Stimulated activated CD4-positive, alpha-beta T cell treated with anti-CD3 and anti-CD28 coated beads, Interleukin-2, amount 100 ng/mL, for 48 hours (primary cell): ENCODE results near the gene BAZ1B.
A peak's percentile ranks its signal among the peaks of the same experiment; 100 is the strongest.
"Not testable (repeated sequence)": the region's sequence is repeated elsewhere in the genome, so short reads cannot be mapped to it uniquely, and the experiment has no call there.

Experiments
- DNase-seq, 2 donors: peaks; one replicate each; pipeline ENCODE4 v3.0.0-alpha.2; 2020

The BAZ1B gene

DNA sequence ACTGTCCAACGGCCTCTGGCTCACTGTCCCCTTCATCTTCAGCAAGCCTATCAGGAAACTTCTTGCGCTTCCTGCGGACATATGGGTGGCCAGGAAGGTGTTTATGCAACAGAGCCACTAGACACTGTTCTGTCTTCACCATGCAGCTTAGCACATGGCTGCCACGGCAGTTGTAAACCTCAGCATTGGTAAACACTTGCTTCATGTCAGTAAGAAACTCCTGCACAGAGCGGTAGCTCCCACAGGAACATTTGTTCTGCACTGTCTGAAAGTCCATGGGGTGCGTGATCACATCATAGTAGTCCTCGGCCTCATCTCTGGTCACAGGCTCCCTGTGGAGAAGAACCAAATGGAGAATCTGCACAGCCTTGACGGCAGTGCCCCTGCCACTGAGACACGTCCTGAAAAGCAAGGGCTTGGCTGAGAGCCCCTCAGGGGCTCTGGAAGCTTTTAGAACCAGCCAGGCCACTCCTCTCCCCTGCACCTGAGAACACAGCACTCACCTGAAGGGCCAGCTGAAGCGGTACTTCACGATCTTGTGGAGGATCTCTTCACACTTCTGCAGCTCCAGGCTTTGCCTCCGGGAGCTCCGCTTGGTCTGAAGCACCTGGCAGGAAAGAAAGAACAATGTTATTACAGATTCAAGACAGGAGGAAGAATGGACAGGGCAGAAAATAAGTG is 79.7 kb downstream of the BAZ1B start:
- DNase-seq, result no peak

DNA sequence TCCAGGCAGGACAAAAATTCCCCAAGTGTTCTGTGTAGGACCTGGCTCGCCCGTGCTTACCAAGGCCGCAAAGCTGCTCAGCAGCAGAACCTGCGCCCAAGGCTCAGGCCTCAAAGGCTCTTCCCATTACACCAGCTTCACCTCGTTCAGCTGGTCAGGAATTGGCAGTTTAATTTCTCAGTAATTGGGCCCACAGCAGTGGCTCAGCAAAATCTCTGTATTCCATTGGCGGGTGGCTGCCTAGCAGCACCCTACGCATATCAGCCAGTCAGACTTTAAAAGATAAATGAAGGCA is 82.7 kb downstream of the BAZ1B start:
- DNase-seq, result no peak

DNA sequence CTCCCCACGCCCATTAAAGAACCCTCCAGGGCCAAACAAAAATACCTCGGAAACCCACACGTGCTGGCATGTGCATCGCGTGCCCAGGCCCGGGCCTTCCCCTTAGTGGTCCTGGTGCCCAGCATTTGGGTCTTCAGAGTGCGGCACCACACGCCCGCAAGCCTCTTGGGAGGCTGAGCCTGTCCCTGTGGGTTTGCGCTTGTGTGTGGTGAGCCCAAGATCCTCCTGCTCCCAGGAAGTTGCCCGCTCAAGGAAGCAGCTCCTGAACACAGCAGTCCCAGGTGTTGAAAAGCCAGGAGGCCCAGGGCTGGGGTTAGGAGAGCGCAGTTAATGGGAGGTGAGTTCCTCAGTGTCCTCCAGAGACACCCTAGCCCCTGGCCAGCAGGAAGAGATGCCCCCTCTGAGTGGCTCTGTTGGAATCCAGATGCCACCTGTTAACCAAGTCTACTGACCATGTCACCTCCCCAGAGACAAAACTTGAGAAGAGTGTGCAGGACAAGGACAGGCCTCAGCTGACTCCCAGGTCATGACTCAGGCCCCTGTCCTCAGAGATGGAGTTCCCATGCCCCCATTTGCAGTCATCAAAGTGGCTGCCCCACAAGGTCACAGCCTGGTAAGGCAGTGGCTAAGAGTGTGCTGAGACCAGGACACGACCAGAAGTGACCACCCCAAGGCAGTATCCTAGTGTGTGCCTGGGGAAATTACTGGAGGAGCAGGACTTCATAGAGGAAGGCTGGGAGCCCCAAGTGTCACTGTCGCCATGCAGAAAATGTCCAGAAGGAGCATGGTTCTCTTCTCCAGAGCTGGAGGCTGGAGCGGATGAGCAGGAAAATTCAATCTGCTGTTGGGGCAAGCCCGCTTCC is 83.3 kb downstream of the BAZ1B start:
- DNase-seq, result no peak

DNA sequence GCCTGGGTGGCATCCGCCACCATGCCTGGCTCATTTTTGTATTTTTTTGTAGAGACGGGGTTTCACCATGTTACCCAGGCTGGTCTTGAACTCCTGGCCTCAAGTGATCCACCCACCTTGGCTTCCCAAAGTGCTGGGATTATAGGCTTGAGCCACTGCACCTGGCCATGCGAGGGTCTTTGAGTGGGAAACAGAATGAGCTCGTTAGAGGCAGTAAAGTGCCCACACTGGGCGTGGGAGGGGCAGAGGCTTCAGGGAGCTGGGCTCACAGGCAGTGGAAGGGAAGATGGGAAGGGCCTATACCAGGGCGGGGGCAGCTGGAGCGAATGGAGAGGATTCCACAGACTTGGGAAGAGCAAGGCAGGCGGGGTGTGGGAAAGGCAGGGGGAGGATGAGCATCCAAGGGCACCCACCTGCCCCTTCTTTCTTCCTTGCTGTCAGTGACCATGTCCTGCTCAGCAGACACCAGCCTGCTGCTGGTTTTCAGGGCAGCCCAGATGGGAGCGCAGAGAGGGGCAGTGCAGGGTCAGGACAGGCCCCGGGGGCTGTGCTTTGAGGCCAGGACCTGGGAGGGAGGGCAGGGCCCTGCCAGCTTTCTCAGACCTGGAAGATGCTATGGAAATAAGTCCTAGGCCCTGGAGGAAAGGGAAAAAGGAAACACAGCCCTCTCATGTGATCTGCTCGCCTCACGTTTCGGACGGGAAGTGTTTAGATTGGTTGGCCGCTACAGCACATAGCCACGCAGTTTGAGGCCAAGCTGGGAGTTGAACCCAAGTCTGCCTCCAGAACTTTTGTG is 84.3 kb downstream of the BAZ1B start:
- DNase-seq, result no peak

DNA sequence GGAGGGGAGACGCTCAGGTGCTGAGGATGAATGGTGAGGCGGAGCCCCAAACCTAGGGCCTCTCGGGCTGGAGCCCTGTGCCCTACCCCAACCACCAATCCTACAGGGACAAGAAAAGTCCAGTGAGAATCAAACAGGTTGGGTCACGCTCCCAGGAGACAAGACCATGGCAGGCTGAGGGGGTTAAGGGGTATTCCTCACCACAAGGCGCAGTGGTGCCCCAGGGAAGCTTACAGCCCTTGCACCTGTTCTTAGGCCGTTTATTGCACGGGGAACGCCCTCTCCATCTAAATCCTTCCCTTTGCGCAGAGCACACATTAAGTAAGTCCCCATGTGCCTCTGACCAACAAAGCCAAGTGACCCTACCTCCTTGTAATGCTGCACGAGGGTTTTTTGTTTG is 85.0 kb downstream of the BAZ1B start:
- DNase-seq, result no peak

DNA sequence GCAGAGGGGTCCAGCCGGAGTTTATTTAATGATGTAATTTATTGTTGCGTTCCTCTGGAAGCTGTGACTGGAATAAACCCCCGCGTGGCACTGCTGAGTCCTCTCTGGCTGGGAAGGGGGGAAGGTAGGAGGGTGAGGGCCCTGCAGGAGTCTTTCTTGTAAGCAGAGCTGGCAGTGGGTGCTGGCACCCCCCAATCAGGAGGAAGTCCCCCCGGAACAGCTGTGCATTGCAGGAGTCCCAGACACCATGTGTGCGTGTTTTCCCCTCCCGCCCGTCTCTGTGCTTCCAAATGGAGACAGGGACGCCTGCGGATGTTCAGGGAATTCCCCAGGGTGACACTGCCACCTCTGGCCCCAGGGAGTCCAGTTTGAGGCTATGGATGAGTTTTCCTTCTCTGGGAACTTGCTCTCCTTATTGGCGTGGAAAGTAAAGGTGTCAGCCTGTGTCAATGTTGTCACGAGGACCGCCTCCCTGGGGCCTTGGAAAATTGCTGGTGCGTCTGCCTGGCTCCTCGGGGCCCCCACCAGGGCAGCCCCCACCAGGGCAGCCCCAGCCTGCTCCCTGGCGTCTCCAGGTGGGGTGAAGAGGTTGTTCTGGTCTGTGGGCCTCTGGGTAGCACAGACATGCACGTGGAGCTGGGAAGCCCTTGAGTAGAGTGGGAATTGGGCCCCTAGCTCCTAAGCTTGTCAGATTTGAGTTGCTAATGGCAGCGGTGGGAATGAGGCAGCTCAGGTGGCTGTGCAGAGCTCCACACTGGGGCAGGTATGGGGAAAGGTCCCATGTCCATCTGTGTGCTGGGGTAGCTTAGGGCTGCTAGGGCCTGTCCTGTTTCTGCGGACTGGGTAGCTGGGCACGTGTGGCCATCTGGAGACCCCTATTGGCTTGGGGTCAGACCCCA is 85.8 kb downstream of the BAZ1B start:
- DNase-seq, result no peak

DNA sequence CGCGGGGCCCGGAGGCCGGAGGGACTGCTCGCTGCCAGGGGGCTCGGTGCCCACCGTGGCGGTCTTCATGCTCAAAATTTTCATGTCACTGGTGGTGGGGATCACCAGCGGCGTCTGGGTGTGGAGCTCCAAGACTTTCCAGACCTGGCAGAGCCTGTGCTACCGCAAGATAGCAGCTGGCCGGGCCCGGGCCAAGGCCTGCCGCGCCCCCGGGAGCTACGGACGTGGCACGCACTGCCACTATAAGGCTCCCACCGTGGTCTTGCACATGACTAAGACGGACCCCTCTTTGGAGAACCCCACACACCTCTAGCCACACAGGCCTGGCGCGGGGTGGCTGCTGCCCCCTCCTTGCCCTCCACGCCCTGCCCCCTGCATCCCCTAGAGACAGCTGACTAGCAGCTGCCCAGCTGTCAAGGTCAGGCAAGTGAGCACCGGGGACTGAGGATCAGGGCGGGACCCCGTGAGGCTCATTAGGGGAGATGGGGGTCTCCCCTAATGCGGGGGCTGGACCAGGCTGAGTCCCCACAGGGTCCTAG is 86.6 kb downstream of the BAZ1B start:
- DNase-seq, result no peak

DNA sequence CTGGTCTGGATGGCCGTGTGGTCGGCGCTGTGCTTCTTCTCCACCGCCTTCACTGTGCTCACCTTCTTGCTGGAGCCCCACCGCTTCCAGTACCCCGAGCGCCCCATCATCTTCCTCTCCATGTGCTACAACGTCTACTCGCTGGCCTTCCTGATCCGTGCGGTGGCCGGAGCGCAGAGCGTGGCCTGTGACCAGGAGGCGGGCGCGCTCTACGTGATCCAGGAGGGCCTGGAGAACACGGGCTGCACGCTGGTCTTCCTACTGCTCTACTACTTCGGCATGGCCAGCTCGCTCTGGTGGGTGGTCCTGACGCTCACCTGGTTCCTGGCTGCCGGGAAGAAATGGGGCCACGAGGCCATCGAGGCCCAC is 87.4 kb downstream of the BAZ1B start:
- DNase-seq, result no peak

DNA sequence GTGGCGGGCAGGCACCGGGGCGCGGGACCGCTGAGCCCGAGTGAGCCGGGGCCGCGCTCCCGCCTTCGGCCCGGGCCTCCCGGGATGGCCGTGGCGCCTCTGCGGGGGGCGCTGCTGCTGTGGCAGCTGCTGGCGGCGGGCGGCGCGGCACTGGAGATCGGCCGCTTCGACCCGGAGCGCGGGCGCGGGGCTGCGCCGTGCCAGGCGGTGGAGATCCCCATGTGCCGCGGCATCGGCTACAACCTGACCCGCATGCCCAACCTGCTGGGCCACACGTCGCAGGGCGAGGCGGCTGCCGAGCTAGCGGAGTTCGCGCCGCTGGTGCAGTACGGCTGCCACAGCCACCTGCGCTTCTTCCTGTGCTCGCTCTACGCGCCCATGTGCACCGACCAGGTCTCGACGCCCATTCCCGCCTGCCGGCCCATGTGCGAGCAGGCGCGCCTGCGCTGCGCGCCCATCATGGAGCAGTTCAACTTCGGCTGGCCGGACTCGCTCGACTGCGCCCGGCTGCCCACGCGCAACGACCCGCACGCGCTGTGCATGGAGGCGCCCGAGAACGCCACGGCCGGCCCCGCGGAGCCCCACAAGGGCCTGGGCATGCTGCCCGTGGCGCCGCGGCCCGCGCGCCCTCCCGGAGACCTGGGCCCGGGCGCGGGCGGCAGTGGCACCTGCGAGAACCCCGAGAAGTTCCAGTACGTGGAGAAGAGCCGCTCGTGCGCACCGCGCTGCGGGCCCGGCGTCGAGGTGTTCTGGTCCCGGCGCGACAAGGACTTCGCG is 88.0 kb downstream of the BAZ1B start:
- peak in 1 of 2 donors; percentile 9 for DNase-seq

DNA sequence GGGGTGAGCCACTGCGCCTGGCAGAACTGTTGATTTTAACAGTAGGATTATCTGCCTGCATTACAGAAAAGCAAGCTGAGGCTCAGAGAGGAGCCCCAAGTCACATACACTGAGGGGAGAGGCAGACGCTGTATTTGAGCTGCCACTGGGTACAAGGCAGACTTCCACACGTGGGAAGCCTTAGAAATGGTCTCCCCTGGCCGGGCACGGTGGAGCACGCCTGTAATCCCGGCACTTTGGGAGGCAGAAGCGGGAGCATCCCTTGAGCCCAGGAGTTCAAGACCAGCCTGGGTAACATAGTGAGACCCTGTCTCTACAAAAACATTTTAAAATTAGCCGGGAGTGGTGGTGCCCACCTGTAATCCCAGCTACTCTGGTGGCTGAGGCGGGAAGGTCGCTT is 89.4 kb downstream of the BAZ1B start:
- DNase-seq, result no peak

DNA sequence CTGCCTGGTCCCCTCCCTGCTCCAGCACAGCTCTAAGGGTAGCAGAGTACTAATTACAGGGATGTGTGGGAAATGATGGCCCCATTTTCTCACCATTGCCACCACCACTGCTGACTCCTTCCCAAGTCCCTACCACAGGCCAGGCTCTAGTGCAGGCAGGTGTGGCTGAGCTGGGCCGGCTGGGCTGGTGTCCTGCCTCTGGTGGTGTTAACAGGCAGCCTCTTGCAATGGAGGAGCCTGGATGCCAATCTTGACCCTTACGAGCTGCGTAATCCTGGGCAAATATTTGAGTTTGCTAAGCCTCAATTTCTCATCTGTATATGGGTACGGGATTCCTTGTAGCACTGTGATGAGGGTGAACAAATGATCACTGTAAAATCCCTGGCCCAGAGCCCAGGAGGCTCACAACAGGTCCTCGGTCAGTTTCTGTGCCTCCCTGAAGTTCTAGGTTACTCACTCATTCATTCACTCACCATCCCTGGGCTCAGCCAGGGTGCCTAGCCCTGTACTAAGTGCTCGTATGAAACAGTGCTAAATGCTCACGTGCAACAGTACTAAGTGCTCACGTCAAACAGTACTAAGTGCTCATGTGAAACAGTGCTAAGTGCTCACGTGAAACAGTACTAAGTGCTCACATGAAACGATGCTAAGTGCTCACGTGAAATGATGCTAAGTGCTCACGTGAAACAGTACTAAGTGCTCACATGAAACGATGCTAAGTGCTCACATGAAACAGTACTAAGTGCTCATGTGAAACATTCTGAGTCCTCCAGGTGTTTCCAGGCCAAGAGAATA is 90.9 kb downstream of the BAZ1B start:
- no peak for DNase-seq

DNA sequence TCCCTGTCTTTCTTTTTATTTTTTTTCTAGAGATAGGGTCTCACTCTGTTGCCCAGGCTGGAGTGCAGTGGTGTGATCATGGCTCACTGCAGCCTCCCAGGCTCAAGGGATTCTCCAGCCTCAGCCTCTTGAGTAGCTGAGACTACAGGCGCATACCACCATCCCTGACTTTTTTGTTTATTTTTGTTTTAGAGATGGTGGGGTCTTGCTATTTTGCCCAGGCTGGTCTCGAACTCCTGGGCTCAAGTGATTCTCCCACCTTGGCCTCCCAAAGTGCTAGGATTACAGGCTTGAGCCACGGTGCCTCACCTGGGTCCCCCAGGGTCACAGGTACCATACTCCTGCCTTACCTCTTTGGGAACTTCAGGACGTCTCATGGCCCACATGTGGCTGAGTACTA is 91.6 kb downstream of the BAZ1B start:
- not testable (repeated sequence) for DNase-seq

DNA sequence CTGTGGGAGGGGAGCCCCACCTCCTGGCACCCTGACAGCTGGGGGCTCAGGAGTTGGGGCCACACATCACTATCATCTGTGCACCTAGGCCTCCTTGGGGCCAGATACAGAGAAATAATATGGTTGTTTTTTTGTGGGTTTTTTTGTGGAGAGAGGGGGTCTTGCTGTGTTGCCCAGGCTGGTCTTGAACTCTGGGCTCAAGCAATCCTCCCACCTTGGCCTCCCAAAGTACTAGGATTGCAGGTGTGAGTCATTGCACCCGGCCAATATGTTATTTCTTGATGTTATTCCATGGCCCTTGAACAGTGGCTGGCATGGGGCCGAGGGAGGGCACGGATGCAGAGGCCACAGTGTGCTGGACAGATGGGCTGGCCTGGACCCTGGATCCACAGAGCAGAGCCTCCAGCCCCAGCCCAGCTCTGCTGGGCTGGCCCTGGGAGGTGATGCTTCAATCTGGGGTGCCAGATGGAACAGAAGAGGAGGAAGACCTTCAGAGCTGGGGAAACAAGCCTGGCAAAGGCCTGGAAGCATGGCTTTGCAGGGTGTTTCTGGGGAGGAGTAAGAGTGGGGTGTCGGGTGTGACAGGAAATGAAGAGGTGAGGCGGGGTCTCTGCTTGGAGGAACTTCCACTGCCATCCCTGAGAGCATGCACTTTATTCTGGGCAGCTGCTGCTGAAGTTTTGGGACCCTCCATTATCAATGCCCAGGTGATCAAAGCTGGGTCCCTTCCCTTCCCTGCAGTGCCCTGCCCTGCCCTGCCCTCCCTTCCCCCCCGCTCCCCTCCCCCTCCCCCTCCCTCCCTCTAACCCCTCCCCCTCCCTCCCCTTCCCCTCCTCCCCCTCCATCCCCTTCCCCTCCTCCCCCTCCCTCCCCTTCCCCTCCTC is 92.2 kb downstream of the BAZ1B start:
- DNase-seq, result no peak

DNA sequence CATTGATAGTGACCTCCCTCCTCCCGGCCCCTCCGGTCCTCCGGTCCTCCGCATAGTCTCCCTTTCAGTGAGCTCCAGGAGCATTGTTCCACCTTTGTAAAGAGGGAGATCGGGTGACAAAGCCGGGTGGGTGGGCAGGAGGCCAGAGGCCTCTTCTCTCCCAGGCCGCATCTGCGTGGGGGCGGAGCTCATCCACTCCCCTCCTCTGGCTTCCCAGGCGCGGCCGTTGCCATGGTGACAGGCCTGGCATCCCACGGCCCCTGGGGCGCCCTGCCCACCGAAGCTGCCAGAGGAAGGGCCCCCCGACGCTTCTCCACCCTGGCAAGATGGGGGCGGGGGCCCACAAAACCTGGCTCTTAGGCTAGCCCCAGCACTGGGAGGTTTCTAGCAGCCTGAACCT is 92.9 kb downstream of the BAZ1B start:
- no peak for DNase-seq

DNA sequence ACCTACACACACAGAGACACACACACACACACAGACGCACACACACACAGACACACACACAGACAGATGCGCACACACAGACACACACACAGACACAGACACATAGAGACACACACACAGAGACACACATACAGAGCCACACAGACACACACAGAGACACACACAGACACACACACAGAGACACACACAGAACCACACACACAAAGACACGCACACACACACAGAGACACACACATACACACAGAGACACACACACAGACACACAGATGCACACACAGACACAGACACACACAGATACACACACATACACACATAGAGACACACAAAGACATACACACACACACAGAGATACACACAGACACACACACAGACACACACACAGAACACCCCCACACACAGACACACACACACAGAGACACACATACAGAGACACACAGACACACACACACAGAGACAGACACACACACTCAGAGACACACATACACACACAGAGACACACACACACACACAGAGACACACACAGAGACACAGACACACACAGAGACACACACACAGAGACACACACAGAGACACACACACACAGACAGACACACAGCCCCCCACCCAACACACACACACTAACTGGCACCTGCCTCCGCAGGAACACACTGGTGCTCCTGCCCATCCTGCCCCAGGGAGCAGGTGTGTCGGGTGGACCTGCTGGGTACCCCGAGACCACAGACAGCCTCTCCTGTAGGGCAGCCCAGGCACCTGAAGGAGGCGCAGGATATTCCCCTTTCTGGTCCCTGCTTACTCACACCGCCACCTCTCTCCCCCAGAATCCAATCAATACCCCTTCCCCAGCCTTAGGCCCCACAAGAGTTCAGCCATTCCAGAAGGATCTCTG is 93.9 kb downstream of the BAZ1B start:
- no peak for DNase-seq

DNA sequence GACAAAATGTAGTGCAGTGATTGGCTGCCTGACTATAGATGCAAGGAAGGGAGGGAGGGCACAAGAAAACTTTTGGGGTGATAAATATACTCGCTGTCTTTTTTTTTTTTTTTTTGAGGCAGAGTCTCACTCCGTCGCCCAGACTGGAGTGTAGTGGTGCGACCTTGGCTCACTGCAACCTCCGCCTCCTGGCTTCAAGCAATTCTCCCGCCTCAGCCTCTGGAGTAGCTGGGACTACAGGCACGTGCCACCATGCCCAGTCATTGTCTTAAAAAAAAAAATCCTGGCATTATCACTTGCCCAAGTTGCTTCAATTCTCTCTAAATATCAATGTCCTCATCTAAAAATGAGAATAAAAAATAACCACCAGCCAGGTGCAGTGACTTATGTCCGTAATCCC is 96.1 kb downstream of the BAZ1B start:
- DNase-seq, result no peak

DNA sequence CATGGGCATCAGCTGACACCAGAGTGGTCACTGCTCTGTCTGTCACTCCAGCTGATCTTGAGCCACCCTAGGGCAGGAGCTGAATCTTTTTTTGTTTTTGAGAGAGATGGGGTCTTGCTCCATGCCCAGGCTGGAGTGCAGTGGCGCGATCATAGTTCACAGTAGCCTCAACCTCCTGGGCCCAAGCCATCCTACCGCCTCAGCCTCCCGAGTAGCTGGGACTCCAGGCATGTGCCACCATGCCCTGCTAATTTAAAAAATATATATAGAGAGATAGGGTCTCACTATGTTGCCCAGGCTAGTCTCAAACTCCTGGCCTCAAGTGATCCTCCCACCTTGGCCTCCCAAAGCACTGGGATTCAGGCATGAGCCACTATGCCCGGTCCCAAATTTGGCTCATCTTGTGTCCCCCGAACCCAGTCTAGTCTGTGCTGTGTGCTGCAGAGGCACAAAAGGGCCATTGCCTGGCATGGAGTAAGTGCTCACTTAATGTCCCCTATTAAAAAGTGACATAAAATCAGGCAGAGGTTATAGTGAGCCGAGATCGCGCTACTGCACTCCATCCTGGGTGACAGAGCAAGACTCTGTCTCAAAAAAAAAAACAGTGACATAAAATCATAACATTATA is 96.6 kb downstream of the BAZ1B start:
- no peak for DNase-seq

DNA sequence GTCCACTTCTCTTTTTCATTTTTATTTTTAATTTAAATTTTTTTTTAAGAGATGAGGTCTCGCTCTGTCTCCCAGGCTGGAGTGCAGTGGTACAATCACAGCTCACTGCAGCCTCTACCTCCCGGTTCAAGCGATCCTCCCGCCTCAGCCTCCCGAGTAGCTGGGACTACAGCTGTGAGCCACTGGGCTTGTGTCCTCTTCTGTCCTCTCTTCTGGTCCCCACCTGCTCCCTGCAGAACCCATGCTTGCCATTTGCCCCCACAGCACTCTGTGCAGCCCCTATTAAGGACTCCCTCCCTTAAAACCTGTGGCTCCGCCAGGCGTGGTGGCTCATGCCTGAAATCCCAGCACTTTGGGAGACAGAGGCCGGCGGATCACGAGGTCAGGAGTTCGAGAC is 97.6 kb downstream of the BAZ1B start:
- no peak for DNase-seq
